K562 (cell line): Measurements from ENCODE around the gene SLC38A7. TPM values are rescaled to one million over a fixed set of nuclear protein-coding genes. Genes with fewer than 3 reads are reported as not detected.

Experiments used
- ARID4B ChIP-seq: sonication (generic); formaldehyde crosslinking; IDR thresholded peaks from 2 replicates; pipeline ENCODE4 v1.8.0; 2022; ENCODE audit warnings: mild to moderate bottlenecking, missing genetic modification reagents
- BCOR ChIP-seq: fragments of 450-650 bp; IDR thresholded peaks from 2 replicates; pipeline ENCODE4 v1.6.1; 2016
- HIVEP1 ChIP-seq: fragments of 250-450 bp; sonication (Bioruptor Pico); IDR thresholded peaks from 2 replicates; pipeline ENCODE4 v1.4.0; 2020; ENCODE audit warnings: mild to moderate bottlenecking
- NFYB ChIP-seq: IDR thresholded peaks from 2 replicates; pipeline ENCODE4 v1.6.1; 2011; ENCODE audit warnings: mild to moderate bottlenecking, moderate library complexity; ENCODE audit not compliant: insufficient read length; ENCODE audit errors: extremely low read depth
- ZBTB12 ChIP-seq: fragments of 250-450 bp; sonication (Bioruptor Pico); IDR thresholded peaks from 2 replicates; pipeline ENCODE4 v1.4.0; 2020
- ZBTB33 ChIP-seq: sonication (generic); formaldehyde crosslinking; IDR thresholded peaks from 2 replicates; pipeline ENCODE4 v1.8.1; 2023; ENCODE audit warnings: mild to moderate bottlenecking, missing genetic modification reagents
- ZHX1 ChIP-seq: fragments of 150-350 bp; conservative IDR thresholded peaks from 2 replicates; pipeline ENCODE4 v1.6.1; 2014; ENCODE audit warnings: low read length
- ZNF780A ChIP-seq: fragments of 250-450 bp; sonication (Bioruptor Pico); IDR thresholded peaks from 2 replicates; pipeline ENCODE4 v1.5.0; 2021; ENCODE audit warnings: mild to moderate bottlenecking
- polyA plus RNA-seq, 8 experiments: library from polyadenylated mRNA; depleted of rRNA in 4 of 8; stranded (reverse) in 5 of 8; unstranded in 3 of 8; fragments of >200 nt; fragmentation: Nextera tagmentation in 2 of 8; fragmentation: Illumina TruSeq in 1 of 8; extraction: Ambion mirVana in 2 of 8; extraction: Trizol in 1 of 8; gene quantifications; 2 replicates each; pipeline versions ENCODE4 v1.2.1 to v1.2.3, GENCODE V29; 2011 to 2014; ENCODE audit warnings: inconsistent platforms in 1 of 8, missing spikeins in 1 of 8
- total RNA-seq, 7 experiments: library from RNA; depleted of rRNA in 6 of 7; stranded (reverse); fragments of >200 nt in 6 of 7; fragmentation: Illumina TruSeq in 2 of 7; extraction: Trizol in 2 of 7; gene quantifications; 2 replicates each; pipeline versions ENCODE4 v1.2.1 to v1.2.3, GENCODE V29; 2011 to 2021; ENCODE audit warnings: low replicate concordance in 1 of 7

SLC38A7 gene
- total and polyA plus RNA-seq, 9 of the 15 experiments (the other 6 are each of a cell fraction or from before 2014, with no cell fraction given), result 2.7 to 12.2 (median 6.5) TPM

GRCh38 chr16:58670946-58671583 is 13.5 kb downstream of the SLC38A7 start (continued):
- no peak for TF ChIP-seq ARID4B
- peak; percentile 38; the same call in 1 of the 2 replicates for TF ChIP-seq ZBTB33
- TF ChIP-seq HIVEP1 (CRISPR knock-in tag), result no peak
- TF ChIP-seq ZNF780A, result no peak
- TF ChIP-seq BCOR, result peak; percentile 39; the same call in 1 of the 2 replicates
- TF ChIP-seq ZBTB12 (CRISPR knock-in tag), result no peak
- no peak for TF ChIP-seq ZHX1
- TF ChIP-seq NFYB, result no peak
- TF ChIP-seq, all 486 proteins: peak for 4
